GM12864 (cell line): Measurements from ENCODE around the gene CFAP251.
"Not testable (repeated sequence)": the region's sequence is repeated elsewhere in the genome, so short reads cannot be mapped to it uniquely, and the experiment has no call there.

Experiments
- DNase-seq: peaks from one replicate; pipeline ENCODE4 v3.0.0-alpha.2; 2011; ENCODE audit warnings: low read depth
- H3K4me3 ChIP-seq: 2 replicates; pipeline ENCODE4 v1.5.1; 2011; ENCODE audit warnings: mild to moderate bottlenecking, low read depth, low read length, control low read depth
- TF ChIP-seq, protein P1 (sequence below): IDR thresholded peaks from 2 replicates; pipeline ENCODE4 v1.5.1; 2011; ENCODE audit warnings: low read depth, mild to moderate bottlenecking, moderate library complexity, low read length, control low read depth, inconsistent platforms; ENCODE audit errors: missing control alignments

Gene CFAP251, protein sequence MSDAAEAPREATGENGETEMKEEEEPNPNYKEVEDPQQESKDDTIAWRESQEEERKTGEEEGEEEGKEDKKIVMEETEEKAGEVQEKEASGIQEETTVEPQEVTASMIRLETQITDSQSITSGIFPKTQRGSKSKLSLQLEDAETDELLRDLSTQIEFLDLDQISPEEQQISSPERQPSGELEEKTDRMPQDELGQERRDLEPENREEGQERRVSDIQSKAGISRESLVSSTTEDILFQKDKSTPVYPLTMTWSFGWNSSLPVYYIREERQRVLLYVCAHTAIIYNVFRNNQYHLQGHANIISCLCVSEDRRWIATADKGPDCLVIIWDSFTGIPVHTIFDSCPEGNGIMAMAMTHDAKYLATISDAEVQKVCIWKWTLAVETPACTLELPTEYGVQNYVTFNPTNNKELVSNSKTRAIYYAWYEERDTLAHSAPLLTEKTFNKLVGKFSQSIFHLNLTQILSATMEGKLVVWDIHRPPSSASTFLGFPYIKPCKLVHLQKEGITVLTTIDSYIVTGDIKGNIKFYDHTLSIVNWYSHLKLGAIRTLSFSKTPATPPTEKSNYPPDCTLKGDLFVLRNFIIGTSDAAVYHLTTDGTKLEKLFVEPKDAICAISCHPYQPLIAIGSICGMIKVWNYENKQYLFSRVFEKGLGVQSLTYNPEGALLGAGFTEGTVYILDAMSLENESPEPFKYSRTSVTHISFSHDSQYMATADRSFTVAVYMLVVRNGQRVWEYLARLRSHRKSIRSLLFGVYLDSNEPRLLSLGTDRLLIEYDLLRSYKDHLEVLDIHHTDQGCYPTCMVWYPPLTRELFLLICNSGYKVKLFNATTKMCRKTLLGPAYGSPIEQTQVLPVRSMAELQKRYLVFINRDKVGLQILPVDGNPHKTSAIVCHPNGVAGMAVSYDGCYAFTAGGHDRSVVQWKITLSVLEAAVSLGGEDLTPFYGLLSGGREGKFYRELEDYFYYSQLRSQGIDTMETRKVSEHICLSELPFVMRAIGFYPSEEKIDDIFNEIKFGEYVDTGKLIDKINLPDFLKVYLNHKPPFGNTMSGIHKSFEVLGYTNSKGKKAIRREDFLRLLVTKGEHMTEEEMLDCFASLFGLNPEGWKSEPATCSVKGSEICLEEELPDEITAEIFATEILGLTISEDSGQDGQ

DNA sequence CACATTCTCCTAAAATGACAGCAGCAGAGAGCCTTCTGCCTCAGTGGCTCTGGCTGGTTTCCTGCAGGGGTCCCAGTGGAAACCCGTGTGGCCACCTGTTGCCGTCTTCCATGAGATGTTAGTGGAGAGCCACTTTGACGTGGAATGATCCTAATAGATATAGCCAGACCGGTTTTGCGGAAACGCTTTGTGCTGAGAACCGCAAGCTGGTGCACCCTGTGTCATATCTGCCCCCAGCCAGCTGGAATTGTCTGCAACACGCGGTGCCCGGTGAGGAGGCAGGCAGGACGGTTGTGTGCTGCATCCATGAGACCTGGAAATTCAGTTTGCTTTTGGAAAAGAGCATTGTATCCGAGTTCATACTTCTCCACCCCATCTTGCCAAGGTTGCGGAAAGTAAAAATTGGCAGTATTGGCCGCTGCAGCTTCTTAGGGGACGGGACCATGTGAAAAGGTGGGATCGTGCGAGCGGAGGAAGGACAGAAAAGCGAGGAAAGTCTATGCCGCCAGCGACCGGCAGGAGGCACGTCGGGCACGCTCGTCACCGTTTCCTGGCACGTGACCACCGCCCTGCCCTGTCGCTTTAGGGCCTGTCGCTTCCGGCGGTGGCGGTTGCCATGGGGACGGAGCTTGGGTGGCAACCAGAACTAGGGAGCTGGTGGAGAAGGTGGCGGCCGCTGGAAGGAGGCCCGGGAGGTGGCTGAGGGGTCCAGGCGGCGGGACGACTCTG is at the start of gene CFAP251:
TSS of gene CFAP251 (plus strand) at position 643 of the 729 bp plus-strand sequence. CDS start 2,714 bp downstream, outside the sequence.
- DNase-seq: peak; percentile 70

DNA sequence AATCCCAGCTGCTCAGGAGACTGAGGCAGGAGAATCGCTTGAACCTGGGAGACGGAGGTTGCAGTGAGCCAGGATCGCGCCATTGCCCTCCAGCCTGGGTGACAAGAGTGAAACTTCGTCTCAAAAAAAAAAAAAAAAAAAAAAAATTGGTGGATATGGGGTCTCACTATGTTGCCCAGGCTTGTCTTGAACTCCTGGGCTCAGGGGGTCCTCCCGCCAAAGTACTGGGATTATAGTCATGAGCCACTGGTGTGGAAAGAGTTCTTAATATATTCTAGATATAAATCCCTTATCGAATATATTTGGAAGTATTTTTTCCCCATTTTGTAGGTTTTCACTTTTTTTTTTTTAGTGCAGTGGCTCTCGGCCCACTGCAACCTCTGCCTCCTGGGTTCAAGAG is 49.2 kb upstream of the CFAP251 start:
- H3K4me3 ChIP-seq, DNase-seq: not testable (repeated sequence)

More for the DNA sequence above, at the start of gene CFAP251:
- TF ChIP-seq, protein P1, sequence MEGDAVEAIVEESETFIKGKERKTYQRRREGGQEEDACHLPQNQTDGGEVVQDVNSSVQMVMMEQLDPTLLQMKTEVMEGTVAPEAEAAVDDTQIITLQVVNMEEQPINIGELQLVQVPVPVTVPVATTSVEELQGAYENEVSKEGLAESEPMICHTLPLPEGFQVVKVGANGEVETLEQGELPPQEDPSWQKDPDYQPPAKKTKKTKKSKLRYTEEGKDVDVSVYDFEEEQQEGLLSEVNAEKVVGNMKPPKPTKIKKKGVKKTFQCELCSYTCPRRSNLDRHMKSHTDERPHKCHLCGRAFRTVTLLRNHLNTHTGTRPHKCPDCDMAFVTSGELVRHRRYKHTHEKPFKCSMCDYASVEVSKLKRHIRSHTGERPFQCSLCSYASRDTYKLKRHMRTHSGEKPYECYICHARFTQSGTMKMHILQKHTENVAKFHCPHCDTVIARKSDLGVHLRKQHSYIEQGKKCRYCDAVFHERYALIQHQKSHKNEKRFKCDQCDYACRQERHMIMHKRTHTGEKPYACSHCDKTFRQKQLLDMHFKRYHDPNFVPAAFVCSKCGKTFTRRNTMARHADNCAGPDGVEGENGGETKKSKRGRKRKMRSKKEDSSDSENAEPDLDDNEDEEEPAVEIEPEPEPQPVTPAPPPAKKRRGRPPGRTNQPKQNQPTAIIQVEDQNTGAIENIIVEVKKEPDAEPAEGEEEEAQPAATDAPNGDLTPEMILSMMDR: peak; percentile 73
- H3K4me3 ChIP-seq: peak within 1 kb of the TSS; percentile 44

DNA sequence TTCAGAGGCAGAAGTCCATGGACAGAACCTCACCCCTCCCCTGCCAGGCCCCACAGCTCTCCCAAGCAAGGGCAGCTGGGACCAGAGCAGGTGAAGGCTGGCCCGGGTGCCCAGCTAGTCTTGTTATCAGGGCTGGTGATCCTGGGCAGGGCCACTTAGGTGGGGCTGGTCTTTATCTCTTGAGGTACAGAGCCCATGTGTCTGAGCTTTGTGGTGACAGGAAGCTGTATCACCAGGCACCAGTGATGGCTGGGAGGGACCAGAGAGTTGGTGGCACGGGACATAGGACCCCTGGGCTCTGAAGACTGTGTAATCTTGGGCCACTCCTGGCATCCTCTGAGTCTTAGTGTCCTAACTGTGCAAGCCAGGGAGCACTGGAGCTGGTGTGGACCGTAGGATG is 46.9 kb upstream of the CFAP251 start:
- no peak overlapping the region for H3K4me3 ChIP-seq
- no peak for DNase-seq
- TF ChIP-seq, protein P1: no peak

DNA sequence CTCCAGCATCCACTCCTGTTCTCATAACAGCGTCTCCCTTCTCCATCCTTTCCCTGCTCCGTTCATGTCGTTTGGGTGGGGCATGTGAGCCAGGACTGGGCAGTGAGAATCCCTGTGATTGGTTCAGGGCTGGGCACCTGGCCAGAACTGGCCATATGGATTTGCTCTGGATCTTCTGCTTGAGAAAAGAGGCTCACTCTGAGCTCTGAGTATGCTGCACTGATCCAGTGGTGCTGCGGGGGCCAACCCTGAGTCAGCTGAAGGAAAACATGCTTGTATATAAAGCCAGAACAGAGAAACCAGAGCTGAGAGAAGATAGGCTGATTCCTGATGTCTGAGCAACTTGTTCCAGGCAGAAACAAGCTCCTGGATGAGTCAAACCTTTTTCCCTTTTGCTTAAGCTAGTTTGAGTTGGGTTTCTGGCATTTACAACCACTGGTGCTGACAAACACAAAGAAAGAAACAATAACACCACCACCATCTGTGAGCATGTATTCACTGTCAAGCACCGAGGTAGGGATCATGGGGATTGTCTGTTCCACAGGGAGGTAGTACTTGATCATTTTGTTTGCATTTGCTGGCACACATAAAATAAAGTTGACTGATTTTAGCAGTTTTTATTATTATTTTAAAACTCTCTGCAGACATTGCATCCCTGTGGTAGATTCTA is 45.7 kb upstream of the CFAP251 start:
- TF ChIP-seq, protein P1: no peak
- DNase-seq: no peak

DNA sequence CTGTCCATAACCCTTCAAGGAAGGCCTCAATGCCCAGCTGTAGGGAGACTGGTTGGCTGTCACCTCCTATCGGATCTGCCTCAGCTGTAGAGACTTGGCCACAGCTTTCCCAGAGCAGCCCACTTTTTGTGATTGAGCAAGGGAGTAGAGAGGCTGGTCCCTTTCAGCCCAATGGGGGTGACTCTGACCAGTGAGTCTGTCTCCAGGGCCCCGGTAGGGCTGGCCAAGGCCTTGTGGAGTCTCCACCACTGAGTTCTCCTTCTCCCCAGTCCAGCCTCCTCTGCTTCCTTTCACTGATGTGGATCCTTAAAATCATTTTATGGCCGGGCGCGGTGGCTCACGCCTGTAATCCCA is 45.2 kb upstream of the CFAP251 start:
- H3K4me3 ChIP-seq: no peak overlapping the region
- TF ChIP-seq, protein P1: no peak
- no peak for DNase-seq

More for the DNA sequence above, 45.7 kb upstream of the CFAP251 start:
- no peak overlapping the region for H3K4me3 ChIP-seq

DNA sequence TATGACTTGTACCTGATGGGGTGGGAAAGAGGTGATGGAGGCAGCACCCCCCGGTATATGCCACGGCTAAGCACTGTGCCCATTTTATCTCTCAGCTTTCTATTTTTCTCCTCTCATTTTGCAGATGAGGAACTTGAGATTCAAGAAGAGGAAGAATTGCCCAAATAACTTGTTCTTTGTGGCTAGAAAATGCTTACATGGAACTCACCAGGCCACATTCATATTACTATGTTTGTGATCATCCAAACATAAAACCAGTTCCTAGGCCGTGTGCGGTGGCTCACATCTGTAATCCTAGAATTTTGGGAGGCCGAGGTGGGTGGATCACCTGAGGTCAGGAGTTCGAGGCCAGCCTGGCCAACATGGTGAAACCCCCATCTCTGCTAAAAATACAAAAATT is 44.3 kb upstream of the CFAP251 start:
- TF ChIP-seq, protein P1: no peak

More for the DNA sequence above, 44.3 kb upstream of the CFAP251 start:
- DNase-seq: no peak
- H3K4me3 ChIP-seq: no peak overlapping the region
